Measurements from ENCODE around the gene ISY1. TPM values are rescaled to one million over a fixed set of nuclear protein-coding genes. Genes with fewer than 3 reads are reported as not detected.
"Not testable (repeated sequence)": the region's sequence is repeated elsewhere in the genome, so short reads cannot be mapped to it uniquely, and the experiment has no call there.

The ISY1 gene
- total RNA-seq, result 47.2 and 52.9 TPM in 2 replicates

GRCh38 chr3:129160891-129161859, at the start of gene ISY1:
ISY1 (minus strand) TSS chr3:129161063; CDS start chr3:129160975, 88 bp downstream.
- DNase-seq (ENCODE audit: low read depth, low spot score), result peak; percentile 91

- DNase-seq (ENCODE audit: low read depth, low spot score), result no peak
Measured at GRCh38 chr3:129207479-129207878, 46.6 kb upstream of the ISY1 start.

GRCh38 chr3:129205109-129205832, 44.4 kb upstream of the ISY1 start:
- DNase-seq (ENCODE audit: low read depth, low spot score), result no peak

GRCh38 chr3:129204473-129204872, 43.6 kb upstream of the ISY1 start:
- no peak for DNase-seq (ENCODE audit: low read depth, low spot score)

DNA sequence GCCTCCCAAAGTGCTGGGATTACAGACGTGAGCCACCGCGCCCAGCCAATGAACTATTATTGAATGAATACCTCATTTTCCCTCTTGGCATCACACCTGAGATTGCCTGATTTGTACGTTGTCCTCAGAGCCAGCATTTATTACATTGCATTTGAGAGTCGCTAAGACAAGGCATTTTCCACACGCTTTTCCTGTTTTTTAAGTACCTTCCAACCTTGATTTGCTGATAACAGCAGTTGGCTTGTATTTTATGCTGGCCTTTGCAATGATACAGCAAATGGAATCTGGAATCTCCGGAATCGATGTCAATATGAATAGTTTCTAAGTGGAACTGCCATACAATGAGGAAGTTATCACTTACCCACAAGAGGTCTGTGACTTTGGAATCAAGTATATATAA, 38.5 kb upstream of the ISY1 start:
- DNase-seq (ENCODE audit: low read depth, low spot score), result no peak

DNA sequence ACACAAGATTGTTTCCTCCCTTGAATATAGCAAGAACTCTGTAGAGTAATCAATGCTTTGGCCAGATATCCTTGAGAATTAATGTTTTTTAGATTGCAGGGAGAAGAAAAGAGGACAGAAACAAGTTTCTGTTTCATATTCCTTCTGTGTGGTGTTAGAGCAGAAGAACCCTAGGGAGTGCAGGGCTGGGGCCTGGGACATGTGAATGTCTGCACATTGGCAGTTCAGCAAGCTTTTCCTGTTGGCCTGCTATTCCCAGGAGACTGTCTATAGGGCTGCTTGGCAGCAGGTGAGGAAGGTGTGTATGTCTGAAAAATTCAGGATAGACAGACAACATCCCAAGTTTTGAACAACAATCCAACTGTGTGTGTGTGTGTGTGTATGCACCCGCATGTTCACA, 36.5 kb upstream of the ISY1 start:
- DNase-seq (ENCODE audit: low read depth, low spot score), result no peak

GRCh38 chr3:129196601-129197000, 35.7 kb upstream of the ISY1 start:
- no peak for DNase-seq (ENCODE audit: low read depth, low spot score)

GRCh38 chr3:129195731-129196256, 34.9 kb upstream of the ISY1 start:
- peak; percentile 22 for DNase-seq (ENCODE audit: low read depth, low spot score)

- not testable (repeated sequence) for DNase-seq (ENCODE audit: low read depth, low spot score)
Measured at GRCh38 chr3:129189793-129190192, 28.9 kb upstream of the ISY1 start.

- DNase-seq (ENCODE audit: low read depth, low spot score), result no peak
Measured at GRCh38 chr3:129187857-129188256, 27.0 kb upstream of the ISY1 start.

DNA sequence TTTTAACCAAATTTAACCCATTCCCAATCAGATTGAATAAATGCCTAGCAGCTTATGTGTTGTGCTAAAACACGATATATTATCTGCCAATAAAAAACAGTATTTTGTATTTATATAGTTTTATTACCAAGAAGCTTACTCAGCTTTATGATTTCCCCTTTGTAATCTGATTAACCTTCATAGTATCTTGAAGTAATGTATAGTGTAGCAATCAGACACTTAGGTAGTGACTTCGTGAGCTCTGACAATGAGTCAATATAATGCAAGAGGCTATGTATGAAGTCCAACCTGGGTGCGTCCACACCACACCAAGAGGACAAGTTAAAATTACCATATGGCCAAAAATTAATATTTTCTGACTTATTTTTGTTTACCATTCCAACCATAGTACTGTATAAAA, 24.9 kb upstream of the ISY1 start:
- DNase-seq (ENCODE audit: low read depth, low spot score), result no peak

DNA sequence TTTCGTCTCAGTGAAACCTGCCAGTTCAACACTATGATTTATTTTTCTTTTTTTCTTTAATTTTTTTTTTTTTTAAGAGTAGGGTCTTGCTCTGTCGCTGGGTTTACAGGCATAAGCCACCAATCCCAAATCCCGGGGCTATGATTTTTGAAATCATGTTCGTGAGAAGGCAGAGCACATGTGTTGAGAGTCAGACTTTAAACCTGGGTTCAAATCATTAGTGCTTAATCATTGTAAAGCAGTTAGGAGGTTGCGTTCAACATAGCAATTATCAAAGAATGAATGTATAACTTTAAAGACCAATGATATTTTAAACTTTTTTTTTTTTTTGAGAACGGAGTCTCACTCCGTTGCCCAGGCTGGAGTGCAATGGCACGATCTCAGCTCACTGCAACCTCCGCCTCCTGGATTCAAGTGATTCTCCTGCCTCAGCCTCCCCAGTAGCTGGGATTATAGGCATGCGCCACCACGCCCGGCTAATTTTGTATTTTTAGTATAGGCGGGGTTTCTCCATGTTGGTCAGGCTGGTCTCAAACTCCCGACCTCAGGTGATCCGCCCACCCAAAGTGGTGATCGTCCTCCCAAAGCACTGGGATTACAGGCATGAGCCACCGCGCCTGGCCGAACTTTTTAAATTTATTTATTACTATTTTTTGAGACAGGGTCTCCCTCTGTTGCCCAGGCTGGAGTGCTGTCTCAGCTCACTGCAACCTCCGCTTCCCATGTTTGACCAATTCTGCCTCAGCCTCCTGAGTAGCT, 24.1 kb upstream of the ISY1 start:
- DNase-seq (ENCODE audit: low read depth, low spot score), result not testable (repeated sequence)

GRCh38 chr3:129184396-129184657, 23.5 kb upstream of the ISY1 start:
- DNase-seq (ENCODE audit: low read depth, low spot score), result no peak

DNA sequence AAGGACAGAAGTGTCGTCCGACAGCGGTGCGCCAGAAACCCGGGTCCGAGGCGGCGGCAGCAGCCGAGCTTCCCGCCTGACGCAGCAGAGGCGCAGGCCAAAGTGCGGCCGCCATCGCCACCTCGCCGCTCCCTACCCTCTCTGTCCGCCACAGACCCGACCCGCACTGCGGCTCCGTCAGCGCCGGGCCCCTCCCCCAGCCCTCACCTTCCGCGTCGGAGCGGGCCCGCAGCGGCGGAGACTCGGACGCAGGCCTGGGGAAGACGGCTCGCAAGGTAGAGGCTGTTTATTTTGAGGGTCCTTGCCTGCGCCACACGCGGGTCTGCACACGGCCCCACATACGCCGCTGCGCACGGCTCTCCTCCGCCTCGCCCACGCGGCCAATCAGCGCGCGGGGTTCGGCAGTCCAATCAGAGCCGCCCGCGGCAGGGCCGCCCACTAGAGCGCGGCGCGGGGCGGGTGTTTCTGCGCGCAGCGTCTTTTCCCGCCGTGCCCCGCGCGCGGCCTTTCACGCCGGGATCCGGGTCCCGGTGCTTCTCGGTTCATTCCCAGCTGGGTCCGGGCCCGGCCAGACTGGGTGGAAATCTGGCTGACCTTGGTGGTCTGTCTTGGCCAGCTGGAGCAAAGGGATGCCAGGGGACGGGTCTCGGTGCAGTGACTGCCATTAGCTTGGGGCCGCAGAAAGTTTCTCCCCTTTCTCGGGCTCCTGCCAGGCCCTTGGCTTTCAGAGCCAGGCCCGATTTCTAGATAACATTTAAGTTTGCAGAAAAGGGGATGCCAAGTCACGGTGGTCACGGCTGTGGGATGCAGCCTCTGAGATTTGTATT, 22.9 kb upstream of the ISY1 start, which contains the start of gene CNBP:
Gene CNBP (minus strand): TSS at position 328 of the 827 bp plus-strand sequence. CDS start 12,139 bp downstream, outside the sequence.
- DNase-seq (ENCODE audit: low read depth, low spot score), result peak; percentile 75

DNA sequence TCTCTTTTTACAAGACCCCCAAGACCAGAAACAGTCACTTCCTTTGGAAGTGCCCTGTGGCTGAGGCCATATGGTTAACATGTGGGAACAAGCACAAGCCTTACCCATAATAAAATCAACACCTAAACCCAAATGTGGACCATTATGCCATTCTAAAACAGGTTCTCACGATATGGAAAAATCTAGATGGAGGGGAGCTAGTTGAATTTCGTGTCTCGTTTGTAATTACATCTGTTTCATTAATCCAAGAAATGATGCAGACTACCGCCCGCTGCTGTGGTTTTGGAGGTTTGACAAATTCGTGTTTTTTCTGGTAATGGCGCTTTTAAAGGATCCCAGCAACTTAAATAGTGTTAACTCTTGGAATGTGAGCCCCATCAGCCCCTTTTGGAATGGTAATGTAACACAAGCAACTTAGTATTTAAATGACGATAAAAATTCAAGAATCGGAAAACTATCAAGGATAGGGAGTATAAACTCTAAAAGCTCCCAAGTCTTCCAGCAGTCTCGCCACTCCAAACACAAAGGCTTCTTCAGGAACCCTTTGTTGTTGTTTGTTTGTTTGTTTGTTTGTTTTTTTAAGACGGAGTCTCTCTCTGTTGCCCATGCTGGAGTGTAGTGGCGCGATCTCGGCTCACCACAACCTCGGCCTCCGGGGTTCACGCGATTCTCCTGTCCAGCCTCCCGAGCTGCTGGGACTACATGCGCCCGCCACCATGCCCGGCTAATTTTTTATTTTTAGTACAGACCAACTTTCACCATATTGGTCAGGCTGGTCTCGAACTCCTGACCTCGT, 21.7 kb upstream of the ISY1 start:
- no peak for DNase-seq (ENCODE audit: low read depth, low spot score)

DNA sequence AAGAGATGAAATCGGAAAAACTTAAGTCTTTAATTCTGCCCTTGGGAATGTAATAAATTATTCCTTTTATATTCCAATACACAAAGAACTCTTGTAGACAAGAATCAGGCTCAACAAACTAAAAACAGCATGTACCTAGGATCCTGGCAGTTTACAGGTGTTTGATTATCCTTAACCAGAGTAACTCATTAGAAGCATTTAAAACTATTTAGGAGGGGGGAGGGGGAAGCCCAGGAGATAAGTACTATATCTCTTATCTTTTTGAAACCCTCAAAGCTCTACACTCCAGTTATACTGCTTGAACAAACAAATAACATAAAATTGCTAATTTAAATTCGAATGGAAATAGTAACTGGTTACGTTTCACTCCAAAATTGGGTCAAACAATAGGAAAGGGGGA, 21.0 kb upstream of the ISY1 start:
- no peak for DNase-seq (ENCODE audit: low read depth, low spot score)

DNA sequence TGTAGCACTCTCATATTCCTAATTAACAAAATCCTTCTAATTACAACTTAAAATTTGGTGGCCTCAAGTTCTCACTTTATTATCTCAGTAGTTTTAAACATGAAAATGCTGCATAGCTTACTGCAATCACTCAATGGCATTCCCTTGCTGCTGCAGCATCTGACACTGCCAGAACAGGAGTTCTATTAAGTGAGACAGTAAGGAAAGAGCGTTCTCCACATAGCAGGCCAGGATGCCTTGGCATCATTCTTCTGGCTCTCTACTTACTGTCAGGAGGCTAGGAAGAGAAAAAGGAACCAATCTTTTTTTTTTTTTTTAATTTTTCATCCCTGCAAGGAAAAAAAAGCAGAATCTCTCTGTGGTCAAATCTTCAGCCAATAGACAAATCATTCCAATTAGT, 19.6 kb upstream of the ISY1 start:
- no peak for DNase-seq (ENCODE audit: low read depth, low spot score)

DNA sequence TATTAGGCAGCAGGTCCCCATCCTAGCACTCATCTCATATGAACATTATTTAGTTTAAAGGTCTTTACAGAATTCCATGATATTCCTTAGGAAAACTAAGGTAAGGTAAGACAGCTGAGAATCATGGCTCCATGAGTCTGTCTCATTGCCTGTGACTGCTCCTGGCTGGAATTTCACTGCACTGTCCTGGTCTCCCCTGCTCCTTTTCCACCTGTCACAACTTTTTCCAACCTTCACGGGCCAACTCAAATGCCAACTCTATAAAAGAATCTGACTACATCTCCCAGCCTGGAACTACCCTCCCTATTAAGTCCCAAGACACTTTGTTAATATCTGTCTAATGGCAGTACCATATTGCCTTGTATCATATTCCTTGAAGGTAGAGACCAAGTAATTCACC, 15.2 kb upstream of the ISY1 start:
- no peak for DNase-seq (ENCODE audit: low read depth, low spot score)

- DNase-seq (ENCODE audit: low read depth, low spot score), result no peak
Measured at GRCh38 chr3:129173725-129174124, 12.9 kb upstream of the ISY1 start.

- DNase-seq (ENCODE audit: low read depth, low spot score), result no peak
Measured at GRCh38 chr3:129173206-129173605, 12.3 kb upstream of the ISY1 start.

All from pulmonary artery endothelial cell (primary cell).